PFSK-1 (cell line): ENCODE measurements around the gene AMMECR1.

Source experiments
- FOXP2 ChIP-seq: optimal IDR thresholded peaks from 2 replicates; pipeline ENCODE3; 2011; ENCODE audit warnings: borderline replicate concordance, control low read depth, inconsistent platforms; ENCODE audit not compliant: insufficient read depth; ENCODE audit errors: extremely low read length, extremely low read depth
- POLR2AphosphoS5 ChIP-seq: IDR thresholded peaks from 2 replicates; pipeline ENCODE4 v1.6.1; 2012; ENCODE audit warnings: low read depth, mild to moderate bottlenecking, control low read depth, low read length, moderate library complexity
- SIN3A ChIP-seq: IDR thresholded peaks from 2 replicates; pipeline ENCODE4 v1.6.1; 2012; ENCODE audit warnings: mild to moderate bottlenecking, low read length, moderate library complexity, borderline replicate concordance; ENCODE audit not compliant: insufficient read depth
- TAF1 ChIP-seq: IDR thresholded peaks from 2 replicates; pipeline ENCODE4 v1.6.1; 2012; ENCODE audit warnings: low read length, control low read depth, borderline replicate concordance; ENCODE audit not compliant: insufficient read depth
- TF ChIP-seq, protein P1 (sequence below), 2 experiments: IDR thresholded peaks; 2 replicates each; pipeline versions ENCODE4 v1.6.1 to v1.8.0; 2011 to 2012; ENCODE audit warnings: low read depth in 2 of 2, low read length in 2 of 2, control low read depth in 1 of 2, inconsistent platforms in 1 of 2, mild to moderate bottlenecking in 1 of 2, moderate library complexity in 1 of 2; ENCODE audit not compliant: insufficient read depth in 1 of 2

DNA sequence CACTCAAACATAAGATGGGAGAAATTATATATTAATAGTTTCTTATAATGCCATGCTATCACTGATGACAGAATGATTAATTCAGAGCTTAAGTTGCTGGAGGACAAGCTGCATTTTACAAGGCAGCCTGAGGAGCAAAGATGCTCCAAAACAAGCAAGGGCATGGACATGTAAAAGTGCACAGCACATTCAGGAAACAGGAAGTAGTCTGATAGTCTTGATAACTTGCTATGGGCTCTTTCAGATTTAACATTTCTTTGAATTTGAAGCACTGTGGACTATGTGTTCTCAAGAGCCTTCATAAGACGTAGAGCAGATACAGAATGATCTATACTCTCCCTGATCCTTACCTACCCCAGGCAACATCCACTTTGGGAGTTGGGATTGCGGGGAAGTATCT lies 50.0 kb downstream of the AMMECR1 start:
- TF ChIP-seq POLR2AphosphoS5 (no peak), SIN3A (no peak), TAF1 (no peak), FOXP2 (no peak)
- TF ChIP-seq, protein P1, sequence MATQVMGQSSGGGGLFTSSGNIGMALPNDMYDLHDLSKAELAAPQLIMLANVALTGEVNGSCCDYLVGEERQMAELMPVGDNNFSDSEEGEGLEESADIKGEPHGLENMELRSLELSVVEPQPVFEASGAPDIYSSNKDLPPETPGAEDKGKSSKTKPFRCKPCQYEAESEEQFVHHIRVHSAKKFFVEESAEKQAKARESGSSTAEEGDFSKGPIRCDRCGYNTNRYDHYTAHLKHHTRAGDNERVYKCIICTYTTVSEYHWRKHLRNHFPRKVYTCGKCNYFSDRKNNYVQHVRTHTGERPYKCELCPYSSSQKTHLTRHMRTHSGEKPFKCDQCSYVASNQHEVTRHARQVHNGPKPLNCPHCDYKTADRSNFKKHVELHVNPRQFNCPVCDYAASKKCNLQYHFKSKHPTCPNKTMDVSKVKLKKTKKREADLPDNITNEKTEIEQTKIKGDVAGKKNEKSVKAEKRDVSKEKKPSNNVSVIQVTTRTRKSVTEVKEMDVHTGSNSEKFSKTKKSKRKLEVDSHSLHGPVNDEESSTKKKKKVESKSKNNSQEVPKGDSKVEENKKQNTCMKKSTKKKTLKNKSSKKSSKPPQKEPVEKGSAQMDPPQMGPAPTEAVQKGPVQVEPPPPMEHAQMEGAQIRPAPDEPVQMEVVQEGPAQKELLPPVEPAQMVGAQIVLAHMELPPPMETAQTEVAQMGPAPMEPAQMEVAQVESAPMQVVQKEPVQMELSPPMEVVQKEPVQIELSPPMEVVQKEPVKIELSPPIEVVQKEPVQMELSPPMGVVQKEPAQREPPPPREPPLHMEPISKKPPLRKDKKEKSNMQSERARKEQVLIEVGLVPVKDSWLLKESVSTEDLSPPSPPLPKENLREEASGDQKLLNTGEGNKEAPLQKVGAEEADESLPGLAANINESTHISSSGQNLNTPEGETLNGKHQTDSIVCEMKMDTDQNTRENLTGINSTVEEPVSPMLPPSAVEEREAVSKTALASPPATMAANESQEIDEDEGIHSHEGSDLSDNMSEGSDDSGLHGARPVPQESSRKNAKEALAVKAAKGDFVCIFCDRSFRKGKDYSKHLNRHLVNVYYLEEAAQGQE (IDR thresholded peaks at IDR 0.05; ENCODE audit: insufficient read depth in 1 of 2, low read depth in 2 of 2, low read length in 2 of 2), result no peak
